ENCODE results near the gene KCNIP4.

KCNIP4 gene

DNA sequence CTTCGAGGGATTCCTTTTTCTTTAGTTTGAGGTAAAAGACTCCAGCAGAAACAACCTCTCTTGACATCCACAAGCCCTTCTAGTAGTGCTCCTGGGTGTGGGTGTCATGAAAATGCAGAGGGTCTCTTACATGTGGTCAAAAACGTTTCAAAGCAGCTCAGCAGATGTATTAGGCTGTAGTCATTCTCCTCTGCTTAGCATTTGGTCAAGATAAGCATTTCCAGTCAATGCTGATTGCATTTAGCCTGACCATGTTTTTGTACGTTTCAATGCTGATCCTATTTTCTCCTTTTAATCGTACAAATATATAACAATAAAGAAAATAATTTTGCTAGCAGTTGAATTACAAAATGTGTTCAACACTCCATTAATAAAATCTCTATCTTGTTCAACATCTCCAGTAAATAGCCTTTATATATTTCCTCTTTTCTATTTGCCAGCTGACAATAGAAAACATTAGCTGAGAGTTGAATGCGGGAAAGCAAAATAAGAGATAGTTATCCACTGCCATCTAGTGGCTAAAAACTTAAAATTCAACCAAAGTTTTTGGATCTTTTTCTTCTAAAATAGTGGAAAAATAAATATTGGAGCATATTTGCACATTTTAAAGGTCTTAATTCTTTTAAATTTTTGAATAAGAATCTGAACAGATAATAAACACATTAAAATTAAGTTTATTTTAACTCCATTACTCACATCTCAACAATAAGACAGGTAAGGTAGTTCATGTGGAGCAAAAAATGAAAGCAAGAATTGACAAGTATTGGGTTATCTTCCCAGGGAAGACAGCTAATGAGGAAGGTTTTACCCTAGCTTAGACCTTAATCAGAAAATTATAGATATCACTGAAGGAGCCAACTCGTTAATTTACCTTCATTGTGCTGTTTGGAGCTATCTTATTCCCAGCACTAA is 1263.5 kb downstream of the KCNIP4 start:
- peak; percentile 32 for TF ChIP-seq CTCF (IDR thresholded peaks at IDR 0.05; ENCODE audit: low read depth, low read length, missing control alignments)
- no peak overlapping the region for H3K4me3 ChIP-seq (ENCODE audit: low read depth, low read length)
- DNase-seq (ENCODE audit: low read depth): no peak

GRCh38 chr4:20683766-20684165 is 1264.8 kb downstream of the KCNIP4 start:
- no peak for TF ChIP-seq CTCF (IDR thresholded peaks at IDR 0.05; ENCODE audit: low read depth, low read length, missing control alignments)
- no peak overlapping the region for H3K4me3 ChIP-seq (ENCODE audit: low read depth, low read length)
- DNase-seq (ENCODE audit: low read depth): no peak

- no peak for TF ChIP-seq CTCF (IDR thresholded peaks at IDR 0.05; ENCODE audit: low read depth, low read length, missing control alignments)
- no peak for DNase-seq (ENCODE audit: low read depth)
- no peak overlapping the region for H3K4me3 ChIP-seq (ENCODE audit: low read depth, low read length)
Measured at GRCh38 chr4:20682853-20683252, 1265.7 kb downstream of the KCNIP4 start.

GRCh38 chr4:20681271-20681670 is 1267.3 kb downstream of the KCNIP4 start:
- no peak for DNase-seq (ENCODE audit: low read depth)
- TF ChIP-seq CTCF (IDR thresholded peaks at IDR 0.05; ENCODE audit: low read depth, low read length, missing control alignments): no peak
- no peak overlapping the region for H3K4me3 ChIP-seq (ENCODE audit: low read depth, low read length)

DNA sequence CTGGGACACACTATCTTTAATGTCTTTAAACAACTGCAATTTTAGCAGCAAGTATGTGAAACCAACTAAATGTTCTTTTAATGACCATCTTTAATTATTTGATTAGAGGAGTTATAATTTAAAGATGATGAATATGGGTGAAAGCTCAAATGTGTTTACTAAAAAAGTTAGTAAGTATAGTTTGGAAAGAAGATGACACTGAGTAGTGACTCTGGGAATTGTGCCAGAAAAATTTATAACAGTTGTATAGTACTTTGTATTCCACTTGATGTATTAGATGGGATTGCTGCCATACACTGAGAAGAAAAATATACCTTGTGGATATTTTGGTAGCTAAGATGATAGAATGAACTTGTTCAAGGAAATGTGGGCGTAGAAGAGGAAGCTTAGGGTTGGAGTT is 1267.8 kb downstream of the KCNIP4 start:
- no peak for DNase-seq (ENCODE audit: low read depth)
- H3K4me3 ChIP-seq (ENCODE audit: low read depth, low read length): no peak overlapping the region
- TF ChIP-seq CTCF (IDR thresholded peaks at IDR 0.05; ENCODE audit: low read depth, low read length, missing control alignments): no peak

DNA sequence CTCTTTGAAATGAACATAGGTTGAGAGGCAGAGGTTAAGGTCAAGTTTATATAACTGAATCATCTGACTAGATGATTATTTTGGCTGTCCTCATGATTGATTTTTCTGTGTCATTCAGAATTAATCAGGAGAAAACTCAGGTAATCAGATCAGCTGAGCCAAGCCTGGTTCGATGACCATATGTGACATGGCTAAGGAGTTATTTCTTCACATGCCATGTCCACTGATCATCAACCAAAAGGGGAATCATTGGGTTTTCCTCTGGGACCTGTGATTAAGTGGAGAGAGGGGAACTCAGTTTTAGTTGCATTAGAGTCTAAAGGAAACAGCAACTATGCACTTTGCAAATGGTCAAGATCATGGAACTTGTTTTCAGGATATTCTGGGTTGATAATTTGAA is 1268.6 kb downstream of the KCNIP4 start:
- TF ChIP-seq CTCF (IDR thresholded peaks at IDR 0.05; ENCODE audit: low read depth, low read length, missing control alignments): no peak
- DNase-seq (ENCODE audit: low read depth): no peak
- no peak overlapping the region for H3K4me3 ChIP-seq (ENCODE audit: low read depth, low read length)
